A549 (cell line): Measurements from ENCODE around the gene IGLON5. TPM values are rescaled to one million over a fixed set of nuclear protein-coding genes. Genes with fewer than 3 reads are reported as not detected.

ENCODE experiments used
- ATAC-seq, 2 experiments: fragments of 200-7000 bp in 1 of 2; fragments of >200 bp in 1 of 2; cut with Nextera tagmentation in 1 of 2; cut with Tn5 transposase in 1 of 2; 3 replicates each; pipeline versions ENCODE4 v1.8.0 to v1.9.1; 2018 to 2020; ENCODE audit warnings: mild to moderate bottlenecking in 1 of 2, moderate library complexity in 1 of 2
- CTCF ChIA-PET: fragments of 300-600 bp; sonication (Branson Sonifier 250); formaldehyde crosslinking; extraction: SDS; loops from one replicate; lab custom pipeline; 2021; ENCODE audit warnings: antibody characterized with exemption, inconsistent platforms; lab: Yijun Ruan, JAX
- POLR2A ChIA-PET: fragments of 350-600 bp; formaldehyde crosslinking; extraction: SDS; loops from one replicate; lab custom pipeline; 2021; ENCODE audit warnings: antibody characterized with exemption, inconsistent platforms; lab: Yijun Ruan, JAX
- DNase-seq, 2 experiments: peaks; one replicate each; pipeline versions ENCODE4 v3.0.0 to v3.0.0-alpha.2; 2011 to 2016; ENCODE audit warnings: low read depth in 1 of 2, low spot score in 1 of 2
- FAIRE-seq: peaks from 2 replicates; lab custom pipeline; 2011; peaks lifted over from hg19 to GRCh38; lab: Jason Lieb, UNC
- H3K27ac ChIP-seq, 2 experiments: fragments of >200 bp; sonication (Bioruptor Twin); formaldehyde crosslinking; 3 replicates each; pipeline ENCODE4 v1.5.1; 2016 to 2017
- H3K4me1 ChIP-seq: fragments of >200 bp; sonication (Bioruptor Twin); formaldehyde crosslinking; 3 replicates; pipeline ENCODE4 v1.6.1; 2016
- H3K4me2 ChIP-seq: fragments of >200 bp; sonication (Bioruptor Twin); formaldehyde crosslinking; 3 replicates; pipeline ENCODE4 v1.6.1; 2016
- H3K4me3 ChIP-seq: fragments of >200 bp; sonication (Bioruptor Twin); formaldehyde crosslinking; 3 replicates; pipeline ENCODE4 v1.5.1; 2016
- H3K9me3 ChIP-seq: fragments of >200 bp; sonication (Bioruptor Twin); formaldehyde crosslinking; 3 replicates; pipeline ENCODE4 v1.6.1; 2016
- CBX8 ChIP-seq: fragments of 200-600 bp; sonication (generic); IDR thresholded peaks from 2 replicates; pipeline ENCODE4 v1.6.1; 2016
- CHD2 ChIP-seq: fragments of 150-350 bp; IDR thresholded peaks from 2 replicates; pipeline ENCODE4 v1.6.1; 2014; ENCODE audit warnings: low read length; ENCODE audit not compliant: partially characterized antibody
- EP300 ChIP-seq, 2 experiments: fragments of >200 bp; sonication (Bioruptor Twin); formaldehyde crosslinking; IDR thresholded peaks; 2 replicates in 1 of 2; 3 replicates in 1 of 2; pipeline ENCODE4 v1.6.1; 2016 to 2017
- ESRRA ChIP-seq: fragments of 150-350 bp; IDR thresholded peaks from 2 replicates; pipeline ENCODE4 v1.6.1; 2014; ENCODE audit warnings: mild to moderate bottlenecking, low read length, borderline replicate concordance
- FOSB ChIP-seq: fragments of 250-450 bp; sonication (Bioruptor Pico); IDR thresholded peaks from 2 replicates; pipeline ENCODE4 v1.5.0; 2020; ENCODE audit warnings: mild to moderate bottlenecking, moderate library complexity
- FOSL2 ChIP-seq, 2 experiments: fragments of 450-650 bp in 1 of 2; fragments of >200 bp in 1 of 2; sonication (Bioruptor Twin) in 1 of 2; formaldehyde crosslinking; IDR thresholded peaks; 2 replicates each; pipeline versions ENCODE4 v1.5.0 to v1.6.1; 2016 to 2020; ENCODE audit warnings: mild to moderate bottlenecking in 1 of 2, moderate library complexity in 1 of 2
- HDAC2 ChIP-seq: fragments of 200-600 bp; sonication (generic); IDR thresholded peaks from 2 replicates; pipeline ENCODE4 v1.6.1; 2016
- HOXA7 ChIP-seq: fragments of 250-450 bp; sonication (Bioruptor Pico); IDR thresholded peaks from 2 replicates; pipeline ENCODE4 v1.5.0; 2020; ENCODE audit warnings: mild to moderate bottlenecking, moderate library complexity
- HOXB13 ChIP-seq: fragments of 250-450 bp; sonication (Bioruptor Pico); IDR thresholded peaks from 2 replicates; pipeline ENCODE4 v1.5.0; 2020; ENCODE audit warnings: low read depth, mild to moderate bottlenecking, moderate library complexity
- HOXB5 ChIP-seq: fragments of 250-450 bp; sonication (Bioruptor Pico); IDR thresholded peaks from 2 replicates; pipeline ENCODE4 v1.5.0; 2020; ENCODE audit warnings: mild to moderate bottlenecking, moderate library complexity
- JUNB ChIP-seq: fragments of >200 bp; sonication (Bioruptor Twin); formaldehyde crosslinking; IDR thresholded peaks from 2 replicates; pipeline ENCODE4 v1.6.1; 2016
- KDM1A ChIP-seq: fragments of 200-600 bp; sonication (generic); IDR thresholded peaks from 2 replicates; pipeline ENCODE4 v1.6.1; 2016; ENCODE audit warnings: low read depth, mild to moderate bottlenecking
- MAZ ChIP-seq: fragments of 150-350 bp; IDR thresholded peaks from 2 replicates; pipeline ENCODE4 v1.6.1; 2014; ENCODE audit warnings: antibody characterized with exemption, low read depth, low read length, borderline replicate concordance
- NFE2L2 ChIP-seq: fragments of 150-350 bp; conservative IDR thresholded peaks from 2 replicates; pipeline ENCODE4 v1.6.1; 2014; ENCODE audit warnings: low read length
- NR3C1 ChIP-seq: fragments of >200 bp; sonication (Bioruptor Twin); formaldehyde crosslinking; IDR thresholded peaks from 3 replicates; pipeline ENCODE4 v1.6.1; 2017
- RARB ChIP-seq: fragments of 250-450 bp; sonication (Bioruptor Pico); IDR thresholded peaks from 2 replicates; pipeline ENCODE4 v1.8.0; 2021; ENCODE audit warnings: mild to moderate bottlenecking, moderate library complexity
- RNF2 ChIP-seq: fragments of 200-600 bp; sonication (generic); IDR thresholded peaks from 2 replicates; pipeline ENCODE4 v1.6.1; 2016; ENCODE audit warnings: low read depth, mild to moderate bottlenecking, antibody characterized with exemption, moderate library complexity, borderline replicate concordance
- ZFP36 ChIP-seq: fragments of 450-650 bp; IDR thresholded peaks from 2 replicates; pipeline ENCODE4 v1.6.1; 2014; ENCODE audit warnings: borderline replicate concordance; ENCODE audit not compliant: partially characterized antibody
- WGBS: methylation state at CpG from one replicate; pipeline ENCODE4 v1.1.6; 2017; ENCODE audit errors: missing lambda C conversion rate; 5-methylcytosine and 5-hydroxymethylcytosine counted together
- polyA plus RNA-seq, 4 experiments: library from polyadenylated mRNA; depleted of rRNA in 3 of 4; stranded (reverse); fragments of >200 nt; fragmentation: RNase III in 1 of 4; extraction: RNeasy Plus Mini Kit Qiagen cat#74134 plus additional on column Dnase treatment in 1 of 4; gene quantifications; 2 replicates in 3 of 4; 3 replicates in 1 of 4; pipeline ENCODE4 v1.2.3, GENCODE V29; 2011 to 2017
- TF ChIP-seq, protein P1 (sequence below): fragments of >200 bp; sonication (Bioruptor Twin); formaldehyde crosslinking; IDR thresholded peaks from 2 replicates; pipeline ENCODE4 v1.6.1; 2016
- TF ChIP-seq, protein P2 (sequence below): fragments of >200 bp; sonication (Bioruptor Twin); formaldehyde crosslinking; IDR thresholded peaks from 3 replicates; pipeline ENCODE4 v1.5.1; 2016
- TF ChIP-seq, protein P3 (sequence below): IDR thresholded peaks from 2 replicates; pipeline ENCODE4 v1.6.1; 2012
- TF ChIP-seq, protein P4 (sequence below): fragments of 450-650 bp; IDR thresholded peaks from 2 replicates; pipeline ENCODE4 v1.6.1; 2014; ENCODE audit warnings: antibody characterized with exemption
- TF ChIP-seq, protein P5 (sequence below): fragments of 250-450 bp; sonication (Bioruptor Pico); IDR thresholded peaks from 2 replicates; pipeline ENCODE4 v1.5.0; 2020; ENCODE audit warnings: low read depth, mild to moderate bottlenecking, moderate library complexity

Gene IGLON5
- polyA plus RNA-seq, 2 of the 4 experiments (the other 2 are of a cell fraction) = 0.04 to 0.06 TPM

DNA sequence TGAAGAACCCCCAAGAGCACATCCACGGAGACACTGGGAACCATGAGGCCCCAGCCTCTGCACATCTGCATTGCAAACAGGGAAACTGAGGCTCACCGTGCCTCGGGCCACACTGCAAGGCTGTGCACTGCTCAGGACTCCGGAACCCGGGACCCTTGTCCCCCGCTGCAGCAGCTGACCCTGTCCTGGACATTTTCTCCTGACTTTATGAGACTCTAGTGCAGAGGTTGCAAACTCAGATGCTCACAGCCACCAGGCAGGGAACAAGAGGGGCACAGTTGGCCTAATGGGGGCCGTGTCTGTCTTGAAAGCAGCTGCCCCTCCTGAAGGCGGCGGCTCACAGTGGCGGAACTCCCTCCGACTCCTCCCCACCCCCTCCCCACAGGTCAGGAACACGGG is 16.5 kb upstream of the IGLON5 start:
- H3K4me1 ChIP-seq = no peaks in the 10 kb centered on the region
- H3K4me2 ChIP-seq = no peak overlapping the region
- 51% methylated on average over 11 of the region's 12 CpGs for WGBS
- CTCF ChIA-PET = interaction anchor here (1.8 to 1.9 kb wide), 2 partner anchors 10 to 362 kb away, joined by 5 to 6 read pairs; no protein-coding TSS in a partner anchor
- FAIRE-seq = no peak
- POLR2A ChIA-PET = no interaction called here
- H3K27ac ChIP-seq = no peak overlapping the region
- peaks cover 5% of the 10 kb centered on the region for H3K9me3 ChIP-seq
- no peak overlapping the region for H3K4me3 ChIP-seq
- ATAC-seq = no peak
- TF ChIP-seq, protein P1, sequence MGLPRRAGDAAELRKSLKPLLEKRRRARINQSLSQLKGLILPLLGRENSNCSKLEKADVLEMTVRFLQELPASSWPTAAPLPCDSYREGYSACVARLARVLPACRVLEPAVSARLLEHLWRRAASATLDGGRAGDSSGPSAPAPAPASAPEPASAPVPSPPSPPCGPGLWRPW = no peak
- no peak for TF ChIP-seq CBX8
- no peak for TF ChIP-seq RNF2
- TF ChIP-seq RARB (CRISPR knock-in tag) = no peak
- no peak for TF ChIP-seq HDAC2
- TF ChIP-seq, protein P2, sequence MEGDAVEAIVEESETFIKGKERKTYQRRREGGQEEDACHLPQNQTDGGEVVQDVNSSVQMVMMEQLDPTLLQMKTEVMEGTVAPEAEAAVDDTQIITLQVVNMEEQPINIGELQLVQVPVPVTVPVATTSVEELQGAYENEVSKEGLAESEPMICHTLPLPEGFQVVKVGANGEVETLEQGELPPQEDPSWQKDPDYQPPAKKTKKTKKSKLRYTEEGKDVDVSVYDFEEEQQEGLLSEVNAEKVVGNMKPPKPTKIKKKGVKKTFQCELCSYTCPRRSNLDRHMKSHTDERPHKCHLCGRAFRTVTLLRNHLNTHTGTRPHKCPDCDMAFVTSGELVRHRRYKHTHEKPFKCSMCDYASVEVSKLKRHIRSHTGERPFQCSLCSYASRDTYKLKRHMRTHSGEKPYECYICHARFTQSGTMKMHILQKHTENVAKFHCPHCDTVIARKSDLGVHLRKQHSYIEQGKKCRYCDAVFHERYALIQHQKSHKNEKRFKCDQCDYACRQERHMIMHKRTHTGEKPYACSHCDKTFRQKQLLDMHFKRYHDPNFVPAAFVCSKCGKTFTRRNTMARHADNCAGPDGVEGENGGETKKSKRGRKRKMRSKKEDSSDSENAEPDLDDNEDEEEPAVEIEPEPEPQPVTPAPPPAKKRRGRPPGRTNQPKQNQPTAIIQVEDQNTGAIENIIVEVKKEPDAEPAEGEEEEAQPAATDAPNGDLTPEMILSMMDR = no peak
- DNase-seq = no peak

DNA sequence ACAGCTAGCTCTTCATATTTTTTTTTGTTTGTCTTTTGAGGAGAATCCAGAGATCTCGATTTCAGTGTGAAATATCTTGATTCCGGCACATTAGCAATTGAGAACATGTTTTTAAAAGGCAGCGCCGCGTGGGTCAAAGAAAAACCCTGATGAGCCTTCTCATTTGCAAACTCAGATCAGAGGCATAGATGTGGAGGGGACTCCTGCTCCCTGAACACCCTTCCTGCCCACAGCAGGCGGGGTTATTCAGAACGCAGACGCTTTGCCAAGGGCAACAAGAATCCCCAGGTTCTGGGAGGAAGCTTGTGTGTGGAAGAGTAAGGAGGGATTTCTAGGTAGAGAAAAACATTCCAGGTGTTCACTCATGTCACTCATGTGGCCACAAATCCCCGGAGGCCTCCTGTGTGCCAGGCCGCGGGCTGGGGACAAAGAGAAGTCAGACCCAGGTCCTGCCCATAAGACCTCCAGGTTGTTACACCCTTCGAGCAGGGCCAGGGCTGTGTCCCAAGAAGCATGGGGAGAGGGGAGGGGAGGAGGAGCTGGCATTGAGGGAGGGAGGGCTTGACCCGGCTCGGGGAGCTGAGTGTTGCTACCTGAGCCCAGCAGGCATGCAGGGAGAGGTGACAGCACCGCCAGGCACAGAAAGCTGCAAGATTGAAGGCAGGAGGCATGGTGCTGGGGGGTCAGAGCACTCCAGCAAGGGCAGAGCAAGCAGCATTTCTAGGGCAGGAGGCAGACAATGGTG is 15.9 kb upstream of the IGLON5 start:
- Histone ChIP-seq H3K9me3 (peaks cover 2% of the 10 kb centered on the region), H3K4me1 (no peaks in the 10 kb centered on the region), H3K4me2 (no peak overlapping the region), H3K4me3 (no peak overlapping the region), H3K27ac (no peak overlapping the region)
- WGBS = 54% methylated on average over 15 of the region's 15 CpGs
- DNase-seq = no peak
- ATAC-seq = no peak
- TF ChIP-seq HOXB5 (no peak), FOSB (CRISPR knock-in tag) (no peak), HOXB13 (CRISPR knock-in tag) (no peak), ESRRA (no peak), NR3C1 (no peak), KDM1A (no peak), CHD2 (no peak), MAZ (no peak), HOXA7 (CRISPR knock-in tag) (no peak), JUNB (no peak), RNF2 (no peak), NFE2L2 (no peak), ZFP36 (no peak), FOSL2 (IDR thresholded peaks at IDR 0.05) (no peak), FOSL2 (CRISPR knock-in tag; IDR thresholded peaks at IDR 0.05) (no peak), EP300 (IDR thresholded peaks at IDR 0.05) (no peak)
- TF ChIP-seq, protein P3, sequence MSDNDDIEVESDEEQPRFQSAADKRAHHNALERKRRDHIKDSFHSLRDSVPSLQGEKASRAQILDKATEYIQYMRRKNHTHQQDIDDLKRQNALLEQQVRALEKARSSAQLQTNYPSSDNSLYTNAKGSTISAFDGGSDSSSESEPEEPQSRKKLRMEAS = no peak
- TF ChIP-seq, protein P4, sequence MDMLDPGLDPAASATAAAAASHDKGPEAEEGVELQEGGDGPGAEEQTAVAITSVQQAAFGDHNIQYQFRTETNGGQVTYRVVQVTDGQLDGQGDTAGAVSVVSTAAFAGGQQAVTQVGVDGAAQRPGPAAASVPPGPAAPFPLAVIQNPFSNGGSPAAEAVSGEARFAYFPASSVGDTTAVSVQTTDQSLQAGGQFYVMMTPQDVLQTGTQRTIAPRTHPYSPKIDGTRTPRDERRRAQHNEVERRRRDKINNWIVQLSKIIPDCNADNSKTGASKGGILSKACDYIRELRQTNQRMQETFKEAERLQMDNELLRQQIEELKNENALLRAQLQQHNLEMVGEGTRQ = no peak
- TF ChIP-seq, protein P5, sequence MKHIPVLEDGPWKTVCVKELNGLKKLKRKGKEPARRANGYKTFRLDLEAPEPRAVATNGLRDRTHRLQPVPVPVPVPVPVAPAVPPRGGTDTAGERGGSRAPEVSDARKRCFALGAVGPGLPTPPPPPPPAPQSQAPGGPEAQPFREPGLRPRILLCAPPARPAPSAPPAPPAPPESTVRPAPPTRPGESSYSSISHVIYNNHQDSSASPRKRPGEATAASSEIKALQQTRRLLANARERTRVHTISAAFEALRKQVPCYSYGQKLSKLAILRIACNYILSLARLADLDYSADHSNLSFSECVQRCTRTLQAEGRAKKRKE = no peak
- no peak for FAIRE-seq
- ChIA-PET CTCF (interaction anchor here (0.9 to 1.9 kb wide), 8 partner anchors 8 to 362 kb away, joined by 3 to 6 read pairs (median 4); no protein-coding TSS in a partner anchor), POLR2A (no interaction called here)
